Mesodermal cell (in vitro differentiated cells): ENCODE data around the gene HSPA9.
A peak's percentile ranks its signal among the peaks of the same experiment; 100 is the strongest.

ENCODE experiments used
- H3K27ac ChIP-seq: 2 replicates; pipeline ENCODE4 v1.7.0; 2013; ENCODE audit warnings: mild to moderate bottlenecking, low read depth, low read length, moderate library complexity; ENCODE audit not compliant: severe bottlenecking
- H3K36me3 ChIP-seq: 2 replicates; pipeline ENCODE4 v1.7.1; 2013; ENCODE audit warnings: mild to moderate bottlenecking, low read length, moderate library complexity; ENCODE audit not compliant: control insufficient read depth, insufficient read depth
- H3K4me1 ChIP-seq: one replicate; pipeline ENCODE4 v1.7.1; 2013; ENCODE audit warnings: mild to moderate bottlenecking, low read length; ENCODE audit not compliant: insufficient read depth, control insufficient read depth, poor library complexity, severe bottlenecking
- H3K4me3 ChIP-seq: 2 replicates; pipeline ENCODE4 v1.7.0; 2013; ENCODE audit warnings: low read length, control low read depth, mild to moderate bottlenecking; ENCODE audit not compliant: insufficient read depth, poor library complexity, severe bottlenecking; ENCODE audit errors: extremely low read depth
- H3K9me3 ChIP-seq: 2 replicates; pipeline ENCODE4 v1.7.1; 2013; ENCODE audit warnings: mild to moderate bottlenecking, low read length, moderate library complexity; ENCODE audit not compliant: control insufficient read depth
- WGBS, 2 experiments: methylation state at CpG; one replicate each; pipeline ENCODE4 v1.1.5; 2013; ENCODE audit warnings: missing lambda C conversion rate in 2 of 2; ENCODE audit not compliant: insufficient coverage in 2 of 2; 5-methylcytosine and 5-hydroxymethylcytosine counted together

HSPA9 gene

GRCh38 chr5:138573949-138574670 lies 1.1 kb downstream of the HSPA9 start:
- Histone ChIP-seq H3K27ac (peak overlapping the region; percentile 100), H3K4me3 (peak overlapping the region; percentile 98), H3K4me1 (peaks cover 11% of the 10 kb centered on the region), H3K9me3 (no peaks in the 10 kb centered on the region), H3K36me3 (peaks cover 49% of the 10 kb centered on the region)
- 0 to 60% methylated on average over 1 to 2 of the region's 9 CpGs for WGBS, 2 experiments

GRCh38 chr5:138573223-138573622 lies 2.0 kb downstream of the HSPA9 start:
- Histone ChIP-seq H3K4me1 (peaks cover 15% of the 10 kb centered on the region), H3K36me3 (peaks cover 58% of the 10 kb centered on the region), H3K9me3 (no peaks in the 10 kb centered on the region), H3K4me3 (no peak overlapping the region), H3K27ac (peak overlapping the region; percentile 5)
- WGBS, 2 experiments: 90 to 92% methylated on average over 5 to 6 of the region's 8 CpGs

- 88 to 100% methylated on average over 3 to 5 of the region's 9 CpGs for WGBS, 2 experiments
- Histone ChIP-seq H3K27ac (no peak overlapping the region), H3K9me3 (no peaks in the 10 kb centered on the region), H3K36me3 (peaks cover 82% of the 10 kb centered on the region), H3K4me1 (peaks cover 16% of the 10 kb centered on the region), H3K4me3 (no peak overlapping the region)
Measured at GRCh38 chr5:138570871-138571270, 4.3 kb downstream of the HSPA9 start.

- H3K4me3 ChIP-seq: no peak overlapping the region
- H3K36me3 ChIP-seq: peaks cover 93% of the 10 kb centered on the region
- no peaks in the 10 kb centered on the region for H3K9me3 ChIP-seq
- WGBS, 2 experiments: 85 to 100% methylated on average over 5 to 7 of the region's 7 CpGs
- no peak overlapping the region for H3K27ac ChIP-seq
- H3K4me1 ChIP-seq: peaks cover 16% of the 10 kb centered on the region
Measured at GRCh38 chr5:138569782-138570181, 5.4 kb downstream of the HSPA9 start.

- Histone ChIP-seq H3K27ac (no peak overlapping the region), H3K36me3 (peaks cover 100% of the 10 kb centered on the region)
Measured at GRCh38 chr5:138568061-138568824, 7.0 kb downstream of the HSPA9 start.

GRCh38 chr5:138566792-138567191 lies 8.4 kb downstream of the HSPA9 start:
- no peak overlapping the region for H3K27ac ChIP-seq
- H3K4me1 ChIP-seq: peaks cover 16% of the 10 kb centered on the region
- peaks cover 96% of the 10 kb centered on the region for H3K36me3 ChIP-seq
- H3K9me3 ChIP-seq: no peaks in the 10 kb centered on the region
- 95 to 100% methylated on average over 1 to 2 of the region's 3 CpGs for WGBS, 2 experiments
- H3K4me3 ChIP-seq: no peak overlapping the region

More at GRCh38 chr5:138568061-138568824, 7.0 kb downstream of the HSPA9 start:
- Histone ChIP-seq H3K9me3 (no peaks in the 10 kb centered on the region), H3K4me1 (peaks cover 16% of the 10 kb centered on the region), H3K4me3 (no peak overlapping the region)
- WGBS, 2 experiments: 83 to 93% methylated on average over 8 to 11 of the region's 16 CpGs

- Histone ChIP-seq H3K4me3 (no peak overlapping the region), H3K36me3 (peaks cover 96% of the 10 kb centered on the region), H3K4me1 (peaks cover 11% of the 10 kb centered on the region), H3K27ac (no peak overlapping the region), H3K9me3 (no peaks in the 10 kb centered on the region)
- WGBS, 2 experiments: 97% methylated on average over 4 to 5 of the region's 7 CpGs
Measured at GRCh38 chr5:138565100-138565821, 9.9 kb downstream of the HSPA9 start.

- WGBS, 2 experiments: 90 to 93% methylated on average over 9 of the region's 9 CpGs
- no peaks in the 10 kb centered on the region for H3K9me3 ChIP-seq
- no peak overlapping the region for H3K27ac ChIP-seq
- no peak overlapping the region for H3K4me3 ChIP-seq
- H3K4me1 ChIP-seq: peaks cover 4% of the 10 kb centered on the region
- H3K36me3 ChIP-seq: peaks cover 96% of the 10 kb centered on the region
Measured at GRCh38 chr5:138564242-138564641, 11.0 kb downstream of the HSPA9 start.

GRCh38 chr5:138563340-138564118 lies 11.7 kb downstream of the HSPA9 start:
- no peak overlapping the region for H3K4me3 ChIP-seq
- peaks cover 4% of the 10 kb centered on the region for H3K4me1 ChIP-seq
- peaks cover 96% of the 10 kb centered on the region for H3K36me3 ChIP-seq
- no peaks in the 10 kb centered on the region for H3K9me3 ChIP-seq
- H3K27ac ChIP-seq: no peak overlapping the region
- WGBS, 2 experiments: 85 to 100% methylated on average over 1 to 2 of the region's 3 CpGs

- WGBS, 2 experiments: 100% methylated on average over 2 to 3 of the region's 6 CpGs
- no peaks in the 10 kb centered on the region for H3K4me1 ChIP-seq
- H3K27ac ChIP-seq: no peak overlapping the region
- H3K4me3 ChIP-seq: no peak overlapping the region
- no peaks in the 10 kb centered on the region for H3K9me3 ChIP-seq
- peaks cover 96% of the 10 kb centered on the region for H3K36me3 ChIP-seq
Measured at GRCh38 chr5:138560971-138561370, 14.2 kb downstream of the HSPA9 start.
